Neural progenitor cell (in vitro differentiated cells): ENCODE data around the gene SSTR5.

ENCODE experiments used
- EZH2 ChIP-seq: fragments of 200-600 bp; sonication (generic); IDR thresholded peaks from 2 replicates; pipeline ENCODE4 v1.6.1; 2017; ENCODE audit warnings: antibody characterized with exemption, mild to moderate bottlenecking, moderate library complexity
- TF ChIP-seq, protein P1 (sequence below): fragments of 200-600 bp; sonication (generic); IDR thresholded peaks from 2 replicates; pipeline ENCODE4 v1.5.1; 2017; ENCODE audit warnings: antibody characterized with exemption, mild to moderate bottlenecking

DNA sequence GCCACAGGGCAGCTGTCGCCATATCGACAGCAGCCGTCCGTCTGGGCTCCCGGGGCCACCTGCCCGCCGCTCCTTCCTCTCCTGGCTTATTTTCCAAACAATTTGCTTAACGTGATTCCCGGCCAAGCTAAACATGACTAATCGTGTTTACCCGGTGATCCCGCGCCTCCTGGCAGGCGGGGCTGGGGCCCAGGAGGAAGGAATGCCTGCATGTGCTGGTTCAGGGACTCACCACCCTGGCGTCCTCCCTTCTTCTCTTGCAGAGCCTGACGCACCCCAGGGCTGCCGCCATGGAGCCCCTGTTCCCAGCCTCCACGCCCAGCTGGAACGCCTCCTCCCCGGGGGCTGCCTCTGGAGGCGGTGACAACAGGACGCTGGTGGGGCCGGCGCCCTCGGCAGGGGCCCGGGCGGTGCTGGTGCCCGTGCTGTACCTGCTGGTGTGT, 6.1 kb downstream of the SSTR5 start:
- TF ChIP-seq, protein P1, sequence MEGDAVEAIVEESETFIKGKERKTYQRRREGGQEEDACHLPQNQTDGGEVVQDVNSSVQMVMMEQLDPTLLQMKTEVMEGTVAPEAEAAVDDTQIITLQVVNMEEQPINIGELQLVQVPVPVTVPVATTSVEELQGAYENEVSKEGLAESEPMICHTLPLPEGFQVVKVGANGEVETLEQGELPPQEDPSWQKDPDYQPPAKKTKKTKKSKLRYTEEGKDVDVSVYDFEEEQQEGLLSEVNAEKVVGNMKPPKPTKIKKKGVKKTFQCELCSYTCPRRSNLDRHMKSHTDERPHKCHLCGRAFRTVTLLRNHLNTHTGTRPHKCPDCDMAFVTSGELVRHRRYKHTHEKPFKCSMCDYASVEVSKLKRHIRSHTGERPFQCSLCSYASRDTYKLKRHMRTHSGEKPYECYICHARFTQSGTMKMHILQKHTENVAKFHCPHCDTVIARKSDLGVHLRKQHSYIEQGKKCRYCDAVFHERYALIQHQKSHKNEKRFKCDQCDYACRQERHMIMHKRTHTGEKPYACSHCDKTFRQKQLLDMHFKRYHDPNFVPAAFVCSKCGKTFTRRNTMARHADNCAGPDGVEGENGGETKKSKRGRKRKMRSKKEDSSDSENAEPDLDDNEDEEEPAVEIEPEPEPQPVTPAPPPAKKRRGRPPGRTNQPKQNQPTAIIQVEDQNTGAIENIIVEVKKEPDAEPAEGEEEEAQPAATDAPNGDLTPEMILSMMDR = no peak
- TF ChIP-seq EZH2 = no peak
